Left lung (tissue), 10 donors: ENCODE results near the gene SYDE2. TPM values are rescaled to one million over a fixed set of nuclear protein-coding genes. Genes with fewer than 3 reads are reported as not detected.

ENCODE experiments used
- ATAC-seq: fragments of 200-7000 bp; cut with Tn5 transposase; one replicate; pipeline ENCODE4 v1.9.1; 2020; ENCODE audit warnings: moderate library complexity
- DNase-seq, 4 donors: peaks; one replicate each; pipeline ENCODE4 v3.0.0-alpha.2; 2013 to 2020
- H3K27ac ChIP-seq, 2 donors: fragments of 200-600 bp; sonication (generic) in 1 of 2; one replicate each; pipeline versions ENCODE4 v1.5.0 to v1.8.0; 2020 to 2021
- H3K27me3 ChIP-seq, 2 donors: fragments of 200-600 bp; sonication (generic) in 1 of 2; one replicate each; pipeline versions ENCODE4 v1.5.0 to v1.8.0; 2020 to 2021
- H3K36me3 ChIP-seq, 2 donors: fragments of 200-600 bp; sonication (generic) in 1 of 2; one replicate each; pipeline versions ENCODE4 v1.5.0 to v1.8.0; 2020 to 2021
- H3K4me1 ChIP-seq, 2 donors: fragments of 200-600 bp; one replicate each; pipeline ENCODE4 v1.8.0; 2021
- H3K4me3 ChIP-seq, 2 donors: fragments of 200-600 bp; sonication (generic) in 1 of 2; one replicate each; pipeline versions ENCODE4 v1.5.0 to v1.8.0; 2020 to 2021; ENCODE audit warnings: mild to moderate bottlenecking in 1 of 2
- H3K9me3 ChIP-seq, 2 donors: fragments of 200-600 bp; sonication (generic) in 1 of 2; one replicate each; pipeline versions ENCODE4 v1.5.0 to v1.8.0; 2020 to 2021
- intact Hi-C, 2 donors: fragments of 100-400 bp; cut with DNase I; formaldehyde crosslinking; loops; one replicate each; pipeline versions ENCODE4 v1.11.2 to v1.14.2; 2022
- polyA plus RNA-seq, 6 donors: library from polyadenylated mRNA; unstranded; fragments of 120-200 nt; gene quantifications; one replicate each; pipeline ENCODE4 v1.2.1, GENCODE V29; 2013; ENCODE audit not compliant: insufficient read length in 6 of 6
- total RNA-seq, 2 donors: library from RNA; stranded (reverse); fragmentation: NEBNext Ultra II Directional; extraction: Animal tissue kit (Norgen Biotek cat#: 25700); gene quantifications; one replicate each; pipeline ENCODE4 v1.2.1, GENCODE V29; 2021
- TF ChIP-seq, protein P1 (sequence below), 2 donors: fragments of 200-600 bp; sonication (generic) in 1 of 2; IDR thresholded peaks; one replicate each; pipeline versions ENCODE4 v1.5.0 to v1.8.0; 2021; ENCODE audit warnings: antibody characterized with exemption in 2 of 2
- donor health status: DM: no; HTN: yes; CAD: no.
- donor health status: DM: no; HTN: no; CAD: no.

The SYDE2 gene
- total and polyA plus RNA-seq, 8 donors, result 11.1 to 18.2 (median 14.2) TPM

DNA sequence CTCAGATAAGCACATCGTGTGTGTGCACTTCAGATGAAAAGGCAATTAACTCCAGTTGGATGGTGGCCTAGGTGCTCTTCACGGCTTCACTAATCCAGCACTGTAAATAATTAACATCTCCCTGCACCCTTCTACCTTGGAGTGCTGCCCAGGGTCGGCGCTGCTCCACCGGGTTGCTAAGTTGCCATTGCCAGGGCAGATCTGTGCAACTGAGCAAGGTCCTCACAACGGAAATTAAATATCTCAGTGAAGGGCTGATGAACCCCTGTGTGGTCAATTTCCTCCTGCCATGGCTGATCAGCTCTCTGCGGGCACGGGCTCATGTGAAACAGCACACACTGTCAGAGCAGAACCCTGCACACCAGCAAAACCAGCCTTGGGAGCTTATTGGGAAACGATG, 63.2 kb downstream of the SYDE2 start:
- DNase-seq (peak; percentile 42 to 81 (median 76)), ATAC-seq (peak; percentile 77)
- Histone ChIP-seq H3K27me3 (no peaks in the 10 kb centered on the region), H3K4me3 (no peak overlapping the region), H3K36me3 (no peaks in the 10 kb centered on the region), H3K9me3 (no peaks in the 10 kb centered on the region), H3K4me1 (peaks cover 10 to 15% of the 10 kb centered on the region in 2 donors), H3K27ac (peak overlapping the region; percentile 10 to 42)
- TF ChIP-seq, protein P1, sequence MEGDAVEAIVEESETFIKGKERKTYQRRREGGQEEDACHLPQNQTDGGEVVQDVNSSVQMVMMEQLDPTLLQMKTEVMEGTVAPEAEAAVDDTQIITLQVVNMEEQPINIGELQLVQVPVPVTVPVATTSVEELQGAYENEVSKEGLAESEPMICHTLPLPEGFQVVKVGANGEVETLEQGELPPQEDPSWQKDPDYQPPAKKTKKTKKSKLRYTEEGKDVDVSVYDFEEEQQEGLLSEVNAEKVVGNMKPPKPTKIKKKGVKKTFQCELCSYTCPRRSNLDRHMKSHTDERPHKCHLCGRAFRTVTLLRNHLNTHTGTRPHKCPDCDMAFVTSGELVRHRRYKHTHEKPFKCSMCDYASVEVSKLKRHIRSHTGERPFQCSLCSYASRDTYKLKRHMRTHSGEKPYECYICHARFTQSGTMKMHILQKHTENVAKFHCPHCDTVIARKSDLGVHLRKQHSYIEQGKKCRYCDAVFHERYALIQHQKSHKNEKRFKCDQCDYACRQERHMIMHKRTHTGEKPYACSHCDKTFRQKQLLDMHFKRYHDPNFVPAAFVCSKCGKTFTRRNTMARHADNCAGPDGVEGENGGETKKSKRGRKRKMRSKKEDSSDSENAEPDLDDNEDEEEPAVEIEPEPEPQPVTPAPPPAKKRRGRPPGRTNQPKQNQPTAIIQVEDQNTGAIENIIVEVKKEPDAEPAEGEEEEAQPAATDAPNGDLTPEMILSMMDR (IDR thresholded peaks at IDR 0.05), result no peak
- intact Hi-C loops, result no loop called here

- Histone ChIP-seq H3K27ac (peak overlapping the region; percentile 56 to 70), H3K4me3 (no peak overlapping the region), H3K36me3 (no peaks in the 10 kb centered on the region), H3K9me3 (no peaks in the 10 kb centered on the region), H3K4me1 (peaks cover 10 to 15% of the 10 kb centered on the region in 2 donors), H3K27me3 (no peaks in the 10 kb centered on the region)
- TF ChIP-seq, protein P1 (IDR thresholded peaks at IDR 0.05), result no peak
- DNase-seq (no peak), ATAC-seq (peak; percentile 40)
- intact Hi-C loops, result no loop called here
These were observed 65.4 kb downstream of the SYDE2 start for GRCh38 chr1:85135392-85135798.

GRCh38 chr1:85134583-85135391, 66.0 kb downstream of the SYDE2 start:
- intact Hi-C loops, result no loop called here
- TF ChIP-seq, protein P1 (IDR thresholded peaks at IDR 0.05), result no peak
- DNase-seq (peak in 2 of 4 donors; percentile 58 to 74), ATAC-seq (peak; percentile 79)
- Histone ChIP-seq H3K36me3 (no peaks in the 10 kb centered on the region), H3K4me1 (peaks cover 10 to 15% of the 10 kb centered on the region in 2 donors), H3K27ac (peak overlapping the region; percentile 56 to 70), H3K27me3 (no peaks in the 10 kb centered on the region), H3K9me3 (no peaks in the 10 kb centered on the region), H3K4me3 (no peak overlapping the region)

GRCh38 chr1:85133565-85134159, 67.2 kb downstream of the SYDE2 start:
- peaks cover 10 to 15% of the 10 kb centered on the region in 2 donors for H3K4me1 ChIP-seq
- DNase-seq, result no peak
- no peaks in the 10 kb centered on the region for H3K27me3 ChIP-seq
- intact Hi-C loops, result no loop called here
- no peaks in the 10 kb centered on the region for H3K9me3 ChIP-seq
- H3K27ac ChIP-seq, result no peak overlapping the region
- H3K36me3 ChIP-seq, result no peaks in the 10 kb centered on the region
- ATAC-seq, result no peak
- no peak overlapping the region for H3K4me3 ChIP-seq
- TF ChIP-seq, protein P1 (IDR thresholded peaks at IDR 0.05), result no peak

DNA sequence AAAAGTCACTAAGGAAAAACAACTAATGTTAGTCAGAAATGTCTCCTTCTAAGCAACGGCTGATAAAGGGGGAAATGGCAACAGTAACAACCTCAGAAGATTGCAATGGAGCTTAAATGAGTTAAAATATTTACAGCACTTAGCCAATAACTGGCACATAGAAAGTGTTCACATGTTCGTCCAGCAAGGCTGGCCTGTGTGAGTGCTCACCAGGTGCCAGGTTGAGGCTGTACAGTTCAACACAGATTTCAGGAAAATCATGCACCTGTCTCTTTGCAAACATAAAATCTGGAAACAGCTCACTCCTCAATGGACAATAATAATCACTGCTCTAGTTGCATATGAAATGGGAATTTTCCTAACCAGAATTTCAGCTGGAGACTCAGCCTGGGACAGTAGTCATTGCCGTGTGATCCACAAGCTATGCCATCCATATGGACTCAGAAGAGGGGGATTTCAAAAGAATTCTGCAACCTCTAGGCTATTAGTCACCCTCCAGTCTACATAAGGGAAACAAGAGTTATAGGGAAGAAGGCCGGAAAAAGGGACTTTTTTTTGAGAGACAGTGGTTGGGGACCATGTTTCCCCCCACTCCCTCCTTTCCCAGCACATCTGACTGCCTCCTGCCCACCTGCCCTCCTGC, 68.6 kb downstream of the SYDE2 start:
- no peak overlapping the region for H3K4me3 ChIP-seq
- no peaks in the 10 kb centered on the region for H3K36me3 ChIP-seq
- intact Hi-C loops, result no loop called here
- ATAC-seq, result no peak
- H3K27me3 ChIP-seq, result no peaks in the 10 kb centered on the region
- H3K4me1 ChIP-seq, result peaks cover 7 to 15% of the 10 kb centered on the region in 2 donors
- H3K27ac ChIP-seq, result no peak overlapping the region
- TF ChIP-seq, protein P1 (IDR thresholded peaks at IDR 0.05), result no peak
- no peak for DNase-seq
- H3K9me3 ChIP-seq, result no peaks in the 10 kb centered on the region
